HepG2 (cell line): Measurements from ENCODE around the gene COMMD4. TPM values are rescaled to one million over a fixed set of nuclear protein-coding genes. Genes with fewer than 3 reads are reported as not detected.

Experiments used
- CSRNP1 ChIP-seq: sonication (generic); formaldehyde crosslinking; IDR thresholded peaks from 2 replicates; pipeline ENCODE4 v1.8.1; 2023; ENCODE audit warnings: mild to moderate bottlenecking, missing genetic modification reagents
- EZH2 ChIP-seq: conservative IDR thresholded peaks from 2 replicates; pipeline ENCODE4 v1.6.1; 2012; ENCODE audit warnings: mild to moderate bottlenecking, low read depth, low read length, moderate library complexity
- HMGXB3 ChIP-seq: sonication (generic); formaldehyde crosslinking; IDR thresholded peaks from 2 replicates; pipeline ENCODE4 v1.4.0; 2020; ENCODE audit warnings: missing genetic modification reagents, borderline replicate concordance
- HNRNPH1 ChIP-seq: fragments of 200-400 bp; formaldehyde crosslinking; optimal IDR thresholded peaks from 2 replicates; pipeline ENCODE3; 2017; ENCODE audit warnings: mild to moderate bottlenecking, low read depth, low read length
- HNRNPLL ChIP-seq: fragments of 200-400 bp; formaldehyde crosslinking; IDR thresholded peaks from 2 replicates; pipeline ENCODE4 v1.6.1; 2017; ENCODE audit warnings: mild to moderate bottlenecking, low read depth, low read length; ENCODE audit not compliant: poor library complexity, severe bottlenecking
- RBM39 ChIP-seq: fragments of 200-400 bp; formaldehyde crosslinking; IDR thresholded peaks from one replicate; pipeline ENCODE4 v1.6.1; 2018; ENCODE audit warnings: antibody characterized with exemption, mild to moderate bottlenecking, low read depth, low read length; ENCODE audit not compliant: poor library complexity, severe bottlenecking
- SIX4 ChIP-seq: sonication (generic); formaldehyde crosslinking; IDR thresholded peaks from 2 replicates; pipeline ENCODE4 v1.4.0; 2020; ENCODE audit warnings: missing genetic modification reagents
- SNAPC4 ChIP-seq: sonication (generic); formaldehyde crosslinking; IDR thresholded peaks from 2 replicates; pipeline ENCODE4 v1.4.0; 2020; ENCODE audit warnings: mild to moderate bottlenecking, missing genetic modification reagents
- SRSF4 ChIP-seq: fragments of 200-400 bp; formaldehyde crosslinking; IDR thresholded peaks from one replicate; pipeline ENCODE4 v1.6.1; 2018; ENCODE audit warnings: mild to moderate bottlenecking, low read depth, low read length, moderate library complexity; ENCODE audit not compliant: poor library complexity, severe bottlenecking
- ZC3H4 ChIP-seq: sonication (generic); formaldehyde crosslinking; IDR thresholded peaks from 2 replicates; pipeline ENCODE4 v1.4.0; 2020; ENCODE audit warnings: missing genetic modification reagents, borderline replicate concordance
- ZMAT5 ChIP-seq: sonication (generic); formaldehyde crosslinking; IDR thresholded peaks from 2 replicates; pipeline ENCODE4 v1.5.0; 2020; ENCODE audit warnings: mild to moderate bottlenecking, low read depth, missing genetic modification reagents, borderline replicate concordance
- ZNF24 ChIP-seq: fragments of 450-650 bp; IDR thresholded peaks from 2 replicates; pipeline ENCODE4 v1.6.1; 2017; ENCODE audit warnings: antibody characterized with exemption, mild to moderate bottlenecking
- ZNF274 ChIP-seq: sonication (generic); formaldehyde crosslinking; IDR thresholded peaks from 2 replicates; pipeline ENCODE4 v1.5.1; 2020; ENCODE audit warnings: mild to moderate bottlenecking, missing genetic modification reagents
- ZNF275 ChIP-seq: sonication (generic); formaldehyde crosslinking; IDR thresholded peaks from 2 replicates; pipeline ENCODE4 v1.8.0; 2022; ENCODE audit warnings: missing genetic modification reagents, mild to moderate bottlenecking, inconsistent platforms, borderline replicate concordance
- ZNF746 ChIP-seq: sonication (generic); formaldehyde crosslinking; IDR thresholded peaks from 2 replicates; pipeline ENCODE4 v1.8.0; 2022; ENCODE audit warnings: mild to moderate bottlenecking, missing genetic modification reagents
- ZSCAN31 ChIP-seq: sonication (generic); formaldehyde crosslinking; IDR thresholded peaks from 2 replicates; pipeline ENCODE4 v1.5.0; 2020; ENCODE audit warnings: low read depth, mild to moderate bottlenecking, missing genetic modification reagents
- polyA plus RNA-seq, 8 experiments: library from polyadenylated mRNA; depleted of rRNA in 3 of 8; stranded (reverse) in 7 of 8; unstranded in 1 of 8; fragments of >200 nt; fragmentation: Illumina TruSeq in 4 of 8; extraction: Trizol in 4 of 8; gene quantifications; 2 replicates each; pipeline versions ENCODE4 v1.2.1 to v1.2.3, GENCODE V29; 2011 to 2016; ENCODE audit warnings: low read depth in 4 of 8, missing spikeins in 1 of 8, mixed read lengths in 1 of 8; ENCODE audit not compliant: insufficient read depth in 1 of 8
- total RNA-seq, 5 experiments: library from RNA; depleted of rRNA; stranded (reverse); fragments of >200 nt; fragmentation: Illumina TruSeq; extraction: Trizol; gene quantifications; 2 replicates each; pipeline ENCODE4 v1.2.3, GENCODE V29; 2016; ENCODE audit warnings: low read depth in 1 of 5

Gene COMMD4
- total and polyA plus RNA-seq, 2 of the 13 experiments (the other 11 are each of a cell fraction or from before 2014, with no cell fraction given) = 45.8 to 89.9 TPM

- TF ChIP-seq ZNF24 = no peak
- no peak for TF ChIP-seq ZNF274 (CRISPR knock-in tag)
- TF ChIP-seq SIX4 (CRISPR knock-in tag) = no peak
- no peak for TF ChIP-seq RBM39
- no peak; the same call in 1 of the 2 replicates for TF ChIP-seq ZC3H4
- TF ChIP-seq ZNF746 (CRISPR knock-in tag) = no peak
- no peak for TF ChIP-seq SNAPC4 (CRISPR knock-in tag)
- no peak for TF ChIP-seq HMGXB3 (CRISPR knock-in tag)
- TF ChIP-seq HNRNPH1 = peak; percentile 15
- TF ChIP-seq HNRNPLL = no peak
- no peak for TF ChIP-seq SRSF4
- TF ChIP-seq ZNF275 = no peak; the same call in 1 of the 2 replicates
- TF ChIP-seq CSRNP1 (CRISPR knock-in tag) = no peak; the same call in 1 of the 2 replicates
- TF ChIP-seq EZH2 = no peak
- no peak for TF ChIP-seq ZSCAN31
- no peak for TF ChIP-seq ZMAT5 (CRISPR knock-in tag)
Observed at GRCh38 chr15:75368689-75369239, 32.9 kb downstream of the COMMD4 start (continued).
